Nephron (organoid): ENCODE results near the gene SF3A1.

Experiments
- H3K27ac Mint-ChIP-seq, 3 experiments: 2 replicates each; pipeline ENCODE4 v1.8.0; 2020; ENCODE audit warnings: mixed read lengths in 3 of 3, mild to moderate bottlenecking in 2 of 3, moderate library complexity in 1 of 3
- H3K27me3 Mint-ChIP-seq: 2 replicates; pipeline ENCODE4 v1.8.0; 2021; ENCODE audit warnings: low read depth, mild to moderate bottlenecking, moderate library complexity, mixed read lengths
- H3K36me3 Mint-ChIP-seq: 2 replicates; pipeline ENCODE4 v1.8.0; 2020; ENCODE audit warnings: low read depth, mixed read lengths
- H3K4me1 Mint-ChIP-seq: 2 replicates; pipeline ENCODE4 v1.8.0; 2020; ENCODE audit warnings: mixed read lengths
- H3K4me3 Mint-ChIP-seq, 3 experiments: 2 replicates each; pipeline ENCODE4 v1.8.0; 2020; ENCODE audit warnings: mild to moderate bottlenecking in 3 of 3, mixed read lengths in 3 of 3, moderate library complexity in 2 of 3
- H3K9me3 Mint-ChIP-seq: 2 replicates; pipeline ENCODE4 v1.8.0; 2020; ENCODE audit warnings: mixed read lengths
- CTCF ChIP-seq, 3 experiments: fragments of 200-600 bp; sonication (generic); IDR thresholded peaks; one replicate each; pipeline ENCODE4 v1.5.0; 2021; ENCODE audit warnings: antibody characterized with exemption in 3 of 3; ENCODE audit not compliant: unreplicated experiment in 3 of 3

Gene SF3A1

DNA sequence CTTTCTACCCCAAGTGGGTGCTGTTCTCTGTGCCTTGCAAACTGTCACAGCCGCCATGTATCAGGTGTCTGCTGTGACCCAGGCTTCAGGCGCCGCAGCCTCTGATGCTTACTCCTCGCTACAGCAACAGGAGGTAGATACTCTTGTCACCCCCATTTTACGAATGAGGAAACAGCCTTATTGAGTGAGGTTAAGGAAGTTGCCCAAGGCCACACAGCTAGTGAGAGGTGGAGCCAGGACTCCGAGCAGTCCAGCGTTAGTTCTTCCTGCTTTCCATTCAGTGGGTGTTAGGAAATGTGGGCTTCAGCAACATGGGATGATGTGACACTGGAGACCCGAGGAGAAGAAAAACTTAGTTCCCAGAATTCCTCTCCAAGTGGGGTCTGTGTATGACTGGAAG is 16.2 kb upstream of the SF3A1 start:
- no peak overlapping the region for H3K4me3 Mint-ChIP-seq
- H3K27me3 Mint-ChIP-seq, result no peaks in the 10 kb centered on the region
- H3K9me3 Mint-ChIP-seq, result no peaks in the 10 kb centered on the region
- no peak overlapping the region for H3K27ac Mint-ChIP-seq
- H3K4me1 Mint-ChIP-seq, result peaks cover 14% of the 10 kb centered on the region
- no peak for TF ChIP-seq CTCF (IDR thresholded peaks at IDR 0.05; ENCODE audit: unreplicated experiment in 3 of 3)
- H3K36me3 Mint-ChIP-seq, result peaks cover 5% of the 10 kb centered on the region

DNA sequence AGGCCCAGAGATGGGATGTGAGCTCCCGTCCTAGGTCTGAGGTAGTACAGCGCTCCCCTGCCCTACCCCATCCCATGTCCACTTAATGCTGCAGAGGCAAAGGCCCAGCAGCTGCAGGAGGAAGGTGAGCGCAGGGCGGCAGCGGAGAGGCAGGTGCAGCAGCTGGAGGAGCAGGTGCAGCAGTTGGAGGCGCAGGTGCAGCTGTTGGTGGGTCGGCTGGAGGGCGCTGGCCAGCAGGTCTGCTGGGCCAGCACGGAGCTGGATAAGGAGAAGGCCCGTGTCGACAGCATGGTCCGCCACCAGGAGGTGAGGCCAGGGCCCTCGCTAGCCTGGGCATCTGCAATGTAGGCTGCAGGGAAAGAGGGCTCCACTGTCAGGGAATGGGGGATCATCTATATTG is 15.3 kb upstream of the SF3A1 start:
- TF ChIP-seq CTCF (IDR thresholded peaks at IDR 0.05; ENCODE audit: unreplicated experiment in 3 of 3), result no peak
- Mint-ChIP-seq H3K4me1 (peaks cover 14% of the 10 kb centered on the region), H3K9me3 (no peaks in the 10 kb centered on the region), H3K27ac (no peak overlapping the region), H3K27me3 (no peaks in the 10 kb centered on the region), H3K36me3 (peaks cover 4% of the 10 kb centered on the region), H3K4me3 (no peak overlapping the region)

- Mint-ChIP-seq H3K36me3 (peaks cover 7% of the 10 kb centered on the region), H3K27me3 (no peaks in the 10 kb centered on the region), H3K4me3 (no peak overlapping the region), H3K27ac (no peak overlapping the region), H3K4me1 (peaks cover 14% of the 10 kb centered on the region), H3K9me3 (no peaks in the 10 kb centered on the region)
- no peak for TF ChIP-seq CTCF (IDR thresholded peaks at IDR 0.05; ENCODE audit: unreplicated experiment in 3 of 3)
Measured at GRCh38 chr22:30371321-30371720, 14.6 kb upstream of the SF3A1 start.

- H3K36me3 Mint-ChIP-seq, result peaks cover 7% of the 10 kb centered on the region
- H3K27ac Mint-ChIP-seq, result peak overlapping the region in 2 of 3 experiments; percentile 72 to 87
- H3K9me3 Mint-ChIP-seq, result no peaks in the 10 kb centered on the region
- H3K4me3 Mint-ChIP-seq, result no peak overlapping the region
- H3K27me3 Mint-ChIP-seq, result no peaks in the 10 kb centered on the region
- no peak for TF ChIP-seq CTCF (IDR thresholded peaks at IDR 0.05; ENCODE audit: unreplicated experiment in 3 of 3)
- H3K4me1 Mint-ChIP-seq, result peaks cover 14% of the 10 kb centered on the region
Measured at GRCh38 chr22:30370641-30371230, 14.0 kb upstream of the SF3A1 start.

- TF ChIP-seq CTCF (IDR thresholded peaks at IDR 0.05; ENCODE audit: unreplicated experiment in 3 of 3), result no peak
- peaks cover 14% of the 10 kb centered on the region for H3K4me1 Mint-ChIP-seq
- H3K36me3 Mint-ChIP-seq, result peaks cover 3% of the 10 kb centered on the region
- H3K27ac Mint-ChIP-seq, result no peak overlapping the region
- H3K4me3 Mint-ChIP-seq, result no peak overlapping the region
- H3K27me3 Mint-ChIP-seq, result peaks cover 4% of the 10 kb centered on the region
- H3K9me3 Mint-ChIP-seq, result no peaks in the 10 kb centered on the region
Measured at GRCh38 chr22:30368420-30368819, 11.7 kb upstream of the SF3A1 start.

DNA sequence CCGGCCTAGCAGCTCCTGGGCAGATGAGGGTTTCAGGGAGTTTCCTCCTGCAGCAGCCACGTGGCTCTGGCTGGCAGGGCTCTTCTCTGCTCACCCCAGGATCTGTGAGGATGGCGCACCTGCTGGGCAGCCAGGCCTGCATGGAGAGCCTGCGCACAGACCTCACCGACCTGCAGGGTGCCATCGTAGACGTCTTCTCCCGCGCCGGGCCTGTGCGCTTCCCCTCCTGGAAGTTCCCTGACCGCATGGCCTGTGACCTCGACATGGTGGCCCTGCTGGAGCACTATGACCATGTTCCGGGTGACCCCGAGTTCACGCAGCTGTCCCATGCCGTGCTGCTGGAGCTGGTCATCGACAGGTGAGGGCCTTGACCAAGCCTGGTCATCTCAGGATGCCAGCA is 9.2 kb upstream of the SF3A1 start:
- Mint-ChIP-seq H3K9me3 (no peaks in the 10 kb centered on the region), H3K27ac (no peak overlapping the region), H3K4me3 (no peak overlapping the region), H3K36me3 (peaks cover 10% of the 10 kb centered on the region), H3K27me3 (peaks cover 4% of the 10 kb centered on the region), H3K4me1 (peaks cover 13% of the 10 kb centered on the region)
- no peak for TF ChIP-seq CTCF (IDR thresholded peaks at IDR 0.05; ENCODE audit: unreplicated experiment in 3 of 3)
